HCT116 (cell line): ENCODE results near the gene ICAM1.

ENCODE experiments used
- CTCF ChIP-seq, 3 experiments: fragments of 200-600 bp in 1 of 3; sonication (generic) in 1 of 3; IDR thresholded peaks in 2 of 3; conservative IDR thresholded peaks in 1 of 3; 2 replicates each; pipeline ENCODE4 v1.5.1; 2012 to 2017; ENCODE audit warnings: low read depth in 2 of 3, low read length in 2 of 3, antibody characterized with exemption in 1 of 3, borderline replicate concordance in 1 of 3, control low read depth in 1 of 3, mild to moderate bottlenecking in 1 of 3, mixed read lengths in 1 of 3, mixed run types in 1 of 3, moderate library complexity in 1 of 3; ENCODE audit not compliant: insufficient read depth in 1 of 3
- EGR1 ChIP-seq: IDR thresholded peaks from 2 replicates; pipeline ENCODE4 v1.6.1; 2012; ENCODE audit warnings: low read depth
- MAX ChIP-seq: IDR thresholded peaks from 2 replicates; pipeline ENCODE4 v1.6.1; 2012
- POLR2A ChIP-seq: IDR thresholded peaks from 2 replicates; pipeline ENCODE4 v1.7.0; 2011; ENCODE audit warnings: borderline replicate concordance; ENCODE audit not compliant: insufficient read depth, insufficient read length; ENCODE audit errors: extremely low read depth
- POLR2AphosphoS5 ChIP-seq: IDR thresholded peaks from 2 replicates; pipeline ENCODE4 v1.6.1; 2011; ENCODE audit warnings: mild to moderate bottlenecking, low read depth, low read length, moderate library complexity
- SRF ChIP-seq: IDR thresholded peaks from 2 replicates; pipeline ENCODE4 v1.6.1; 2012; ENCODE audit warnings: low read depth
- ZNF274 ChIP-seq: fragments of 200-500 bp; sonication (Bioruptor generic); IDR thresholded peaks from 2 replicates; pipeline ENCODE4 v1.6.1; 2014; ENCODE audit warnings: mild to moderate bottlenecking, low read depth, low read length, inconsistent platforms

- TF ChIP-seq MAX (no peak), CTCF (IDR thresholded peaks at IDR 0.05 in 2 of 3, conservative IDR thresholded peaks at IDR 0.05 in 1 of 3; ENCODE audit: borderline replicate concordance in 1 of 3, insufficient read depth in 1 of 3, low read depth in 2 of 3, low read length in 2 of 3) (peak; percentile 77 to 86 (median 80)), ZNF274 (no peak), POLR2AphosphoS5 (no peak), POLR2A (no peak), EGR1 (no peak), SRF (no peak)
These were observed 11.6 kb upstream of the ICAM1 start for GRCh38 chr19:10259162-10259905.
